GM19240 (cell line): Measurements from ENCODE around the gene DOCK9.
A peak's percentile ranks its signal among the peaks of the same experiment; 100 is the strongest.

Experiments
- DNase-seq: peaks from one replicate; pipeline ENCODE4 v3.0.0; 2011; ENCODE audit warnings: low spot score; ENCODE audit not compliant: insufficient read length

Gene DOCK9

GRCh38 chr13:98888890-98889279 lies 89.0 kb downstream of the DOCK9 start:
- no peak for DNase-seq

DNA sequence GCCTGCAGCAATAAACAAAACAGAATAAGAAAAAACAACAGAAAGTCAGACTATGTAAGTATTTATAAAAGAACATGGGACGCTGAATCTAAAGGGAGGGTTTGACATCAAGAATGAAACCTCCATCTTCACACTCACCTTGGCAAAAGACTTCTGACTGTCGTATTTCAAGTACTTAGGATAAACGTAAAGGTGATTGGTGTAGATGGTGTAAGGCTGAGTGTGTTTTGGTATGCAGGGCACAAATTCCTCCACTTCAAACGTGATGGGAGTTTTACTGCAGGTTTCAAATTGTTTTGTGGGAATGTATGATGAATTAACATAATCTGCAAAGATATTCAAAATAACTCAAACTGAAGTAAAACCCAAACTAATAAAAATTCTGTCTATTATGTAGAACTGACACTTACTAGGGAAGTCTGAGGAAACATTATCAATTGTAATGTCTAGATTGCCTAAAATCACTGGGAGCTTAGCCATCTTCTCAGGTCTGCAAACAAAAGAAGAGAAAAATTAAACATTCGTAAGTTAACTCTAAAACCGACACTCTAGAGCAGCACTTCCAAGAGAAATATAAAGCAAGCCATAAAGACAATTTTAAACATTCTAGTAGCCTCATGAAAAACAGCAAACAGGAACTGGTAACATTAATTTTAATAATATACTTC lies 89.5 kb downstream of the DOCK9 start:
- no peak for DNase-seq

GRCh38 chr13:98886587-98887230 lies 91.2 kb downstream of the DOCK9 start:
- no peak for DNase-seq

GRCh38 chr13:98885600-98885999 lies 92.3 kb downstream of the DOCK9 start:
- DNase-seq: no peak

- DNase-seq: no peak
Measured at GRCh38 chr13:98883998-98884397, 93.9 kb downstream of the DOCK9 start.

DNA sequence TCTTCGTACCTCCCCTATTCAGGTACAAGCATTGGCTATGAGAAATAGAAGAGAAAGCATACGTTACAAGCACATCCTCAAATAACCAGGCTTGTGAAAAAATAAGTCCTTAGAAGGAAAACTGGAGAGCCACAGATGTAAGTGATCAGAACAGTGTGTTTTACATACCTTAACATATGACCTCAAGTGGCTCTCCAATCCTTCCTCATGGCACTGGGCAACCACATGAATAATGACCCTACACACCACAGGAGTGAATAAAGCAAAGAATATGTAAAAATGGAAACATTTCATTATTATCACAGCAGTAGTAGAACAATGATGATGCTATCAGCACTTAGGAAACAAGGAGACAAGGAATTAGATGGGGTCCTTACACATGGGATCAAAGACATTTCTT lies 96.5 kb downstream of the DOCK9 start:
- DNase-seq: no peak

- DNase-seq: no peak
Measured at GRCh38 chr13:98880677-98881076, 97.2 kb downstream of the DOCK9 start.

GRCh38 chr13:98879957-98880356 lies 97.9 kb downstream of the DOCK9 start:
- DNase-seq: no peak

DNA sequence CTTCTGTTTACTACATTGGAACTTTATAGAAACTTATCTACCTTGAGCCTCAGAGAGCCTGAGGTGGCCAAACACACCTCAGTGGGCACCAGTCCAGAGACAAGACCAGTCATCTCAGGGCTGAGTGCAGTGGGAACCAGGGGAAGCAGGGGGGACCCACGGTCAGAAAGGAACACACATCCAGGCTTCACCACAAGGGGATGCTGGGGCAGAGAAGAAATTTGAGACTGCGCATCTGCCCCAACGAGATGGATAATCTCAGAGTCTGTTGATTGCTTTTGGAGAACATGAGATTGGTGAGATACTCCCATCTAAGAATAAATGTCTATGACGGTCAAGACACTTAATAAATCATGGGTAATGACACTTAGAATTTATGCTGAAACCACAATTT lies 98.7 kb downstream of the DOCK9 start:
- DNase-seq: no peak

- DNase-seq: no peak
Measured at GRCh38 chr13:98878486-98879126, 99.3 kb downstream of the DOCK9 start.

GRCh38 chr13:98877936-98878335 lies 99.9 kb downstream of the DOCK9 start:
- no peak for DNase-seq

DNA sequence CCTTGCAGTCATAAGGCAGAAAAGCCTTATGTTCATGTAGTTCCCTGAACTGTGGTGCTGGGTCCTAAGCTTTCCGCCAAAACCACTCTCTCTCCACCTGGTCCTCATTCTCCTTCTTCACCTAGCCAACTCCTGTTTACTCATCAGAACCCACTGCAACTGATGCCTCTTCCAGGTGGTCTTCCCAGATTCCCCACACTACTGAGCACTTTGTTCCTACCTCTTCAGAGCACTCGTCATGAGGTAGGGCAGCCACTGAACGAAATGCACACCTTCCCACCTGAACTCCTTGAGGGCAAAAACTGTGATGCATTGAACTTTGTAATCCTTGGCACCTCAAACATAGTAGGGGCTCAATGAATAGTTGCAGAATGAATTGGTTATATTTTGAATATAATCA lies 100.4 kb downstream of the DOCK9 start:
- DNase-seq: no peak

- peak; percentile 26 for DNase-seq
Measured at GRCh38 chr13:98875146-98875729, 102.6 kb downstream of the DOCK9 start.

DNA sequence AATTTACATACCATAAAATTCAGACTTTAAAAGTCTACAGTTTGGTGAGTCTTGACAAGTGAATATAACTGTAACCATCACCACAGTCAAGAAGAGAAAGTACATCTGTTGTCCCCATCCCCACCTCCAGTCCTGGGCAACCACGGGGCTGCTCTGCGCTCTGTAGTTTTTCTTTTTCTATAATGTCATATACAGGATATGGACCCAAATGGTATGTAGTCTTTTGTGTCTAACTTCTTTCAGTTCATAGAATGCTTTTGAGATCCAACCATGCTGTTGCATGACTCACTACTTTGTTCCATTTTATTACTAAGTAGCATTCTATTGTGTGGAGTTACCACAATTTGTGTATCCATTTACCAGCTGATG lies 103.9 kb downstream of the DOCK9 start:
- no peak for DNase-seq

GRCh38 chr13:98873377-98874028 lies 104.4 kb downstream of the DOCK9 start:
- no peak for DNase-seq

DNA sequence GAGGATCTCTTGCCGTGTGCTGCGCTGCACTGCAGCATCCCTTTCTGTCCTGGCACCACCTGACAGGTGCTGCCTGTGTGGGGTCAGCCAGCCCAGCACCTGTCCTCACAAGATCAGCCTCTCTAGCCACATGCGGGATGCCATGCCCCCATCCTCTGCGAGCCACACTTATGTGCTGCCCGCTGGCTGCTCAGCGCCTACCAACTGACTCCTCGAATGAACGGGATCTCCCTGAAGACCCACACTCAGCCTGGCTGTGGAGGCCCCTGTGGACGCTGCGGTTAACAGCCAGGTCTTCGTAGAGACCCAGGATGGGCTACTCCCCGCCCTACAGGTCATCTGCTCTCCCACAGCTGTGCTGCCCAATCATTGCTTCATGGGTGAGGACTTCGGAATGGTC lies 106.1 kb downstream of the DOCK9 start:
- no peak for DNase-seq

DNA sequence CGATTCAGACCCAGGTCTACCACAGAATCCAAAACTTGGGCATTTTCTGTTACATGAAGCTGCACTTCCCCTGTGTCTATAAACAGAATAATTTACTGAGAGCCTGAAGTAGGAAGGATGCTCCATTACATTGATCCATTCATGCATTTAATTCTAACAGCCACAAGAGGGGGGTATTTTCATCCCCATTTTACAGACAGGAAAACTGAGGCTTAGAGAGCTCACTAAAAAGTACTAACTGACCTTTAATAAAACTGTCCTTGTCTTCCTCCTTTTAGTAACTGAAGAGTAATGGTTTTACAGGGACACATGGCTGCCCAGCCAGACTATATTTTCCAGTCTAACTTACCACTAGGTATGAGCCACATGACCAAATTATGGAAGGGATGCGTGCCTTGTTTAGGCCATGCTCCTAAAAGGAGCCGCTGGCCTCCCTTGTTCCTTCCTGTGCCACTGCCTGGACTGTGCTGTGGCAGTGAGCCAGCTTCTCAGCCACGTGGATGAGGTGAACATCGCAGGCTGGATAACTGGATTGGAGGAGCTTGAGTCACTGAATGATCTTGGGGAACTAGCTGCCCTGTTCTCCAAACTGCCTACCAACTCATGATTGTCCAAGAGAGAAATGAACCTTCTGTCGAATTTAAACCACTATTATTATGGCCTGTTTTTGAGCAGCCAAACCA lies 108.3 kb downstream of the DOCK9 start:
- no peak for DNase-seq

DNA sequence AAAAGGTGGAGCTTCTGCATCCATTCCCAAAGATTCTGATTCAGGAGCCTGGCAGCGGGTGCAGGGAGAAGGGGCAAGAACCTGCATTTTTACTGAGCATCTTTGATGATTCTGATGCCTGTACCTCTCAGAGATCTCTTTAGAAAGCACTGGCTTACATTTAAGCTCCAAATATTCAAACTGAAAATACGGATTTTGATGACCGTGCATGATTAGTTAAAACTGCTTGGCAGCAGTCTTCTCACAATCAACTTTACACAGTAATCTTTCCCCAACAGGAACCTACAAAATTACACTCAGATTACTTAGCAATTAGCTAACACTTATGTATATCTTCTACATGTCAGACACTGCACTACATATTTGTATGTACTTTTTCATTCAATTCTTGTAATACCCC lies 108.9 kb downstream of the DOCK9 start:
- DNase-seq: no peak

DNA sequence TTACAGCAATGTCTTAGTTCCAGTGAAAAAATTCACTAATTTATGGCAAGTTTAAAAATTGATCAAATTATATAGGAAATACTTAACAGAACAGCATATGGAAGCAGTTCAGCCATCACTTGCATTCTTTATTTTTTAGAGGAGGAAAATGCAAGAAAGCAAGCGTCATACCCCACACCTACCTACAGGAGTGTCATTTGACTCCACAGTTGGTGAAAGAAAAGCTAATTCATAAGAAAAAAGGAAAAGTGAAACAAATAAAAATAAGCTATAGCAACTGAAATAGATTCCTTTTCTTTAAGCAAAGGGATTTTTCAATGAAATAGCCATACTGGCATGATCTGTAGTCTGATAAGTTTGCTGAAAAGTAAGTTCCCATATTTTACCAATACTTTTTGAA lies 111.0 kb downstream of the DOCK9 start:
- DNase-seq: no peak

DNA sequence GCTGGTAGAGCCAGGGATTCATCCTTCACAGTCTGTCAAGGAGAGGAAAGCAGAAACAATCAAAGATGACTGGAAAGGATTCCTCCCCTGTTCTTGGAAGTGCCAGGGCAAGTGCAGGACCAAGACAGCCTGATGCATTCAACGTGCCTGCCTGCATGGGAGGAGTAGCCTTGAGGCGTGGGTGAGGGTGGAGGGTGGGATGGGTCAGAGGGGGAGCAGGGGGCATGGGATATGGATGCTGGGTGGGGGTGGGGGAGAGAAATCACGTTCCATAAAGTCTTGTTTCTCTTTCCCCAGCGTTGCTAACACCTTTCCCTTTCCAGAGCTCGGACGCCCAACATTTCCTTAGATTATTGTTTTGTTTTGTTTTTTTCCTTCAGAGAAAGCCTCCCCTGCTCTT lies 117.4 kb downstream of the DOCK9 start:
- DNase-seq: no peak

- DNase-seq: no peak
Measured at GRCh38 chr13:98858191-98858590, 119.7 kb downstream of the DOCK9 start.

DNA sequence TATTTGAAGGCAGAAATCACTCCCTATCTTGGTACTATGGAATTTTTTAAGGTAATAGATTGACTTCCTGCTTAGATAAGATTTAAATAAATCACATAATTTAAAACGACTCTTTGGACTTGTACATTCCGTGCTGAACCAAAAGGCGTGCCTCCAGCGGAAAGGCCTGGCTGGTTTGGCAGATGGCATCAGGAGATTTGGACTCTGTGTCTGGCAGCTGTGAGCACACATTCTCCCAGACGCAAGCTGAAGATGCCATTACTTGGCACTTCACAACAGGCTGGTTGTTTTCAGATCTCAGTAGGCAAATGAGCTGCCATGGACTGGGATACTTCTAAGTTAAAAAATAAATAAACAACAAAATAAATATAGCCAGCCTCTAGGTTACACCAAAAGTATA lies 120.9 kb downstream of the DOCK9 start:
- no peak for DNase-seq
